Endothelial cell of umbilical vein (primary cell): ENCODE measurements around the gene FMNL2. TPM values are rescaled to one million over a fixed set of nuclear protein-coding genes. Genes with fewer than 3 reads are reported as not detected.

Experiments used
- BruUV-seq: library from RNA; stranded (reverse); fragments of 400-500 nt; replicated peaks from 2 replicates; lab custom pipeline; 2021; lab: Mats Ljungman, UMichigan
- CTCF ChIA-PET: fragments of 300-600, 350-600 bp; sonication (Branson Sonifier 250); formaldehyde crosslinking; loops from one replicate; lab custom pipeline; 2021; ENCODE audit warnings: antibody characterized with exemption, inconsistent platforms; lab: Charles Lee
- POLR2A ChIA-PET: fragments of 300-600, 350-600 bp; sonication (Branson Sonifier 250); formaldehyde crosslinking; loops from one replicate; lab custom pipeline; 2021; ENCODE audit warnings: antibody characterized with exemption, inconsistent platforms; lab: Charles Lee
- DNase-seq: peaks from one replicate; pipeline ENCODE4 v3.0.0-alpha.2; 2011; ENCODE audit warnings: low read depth, low spot score
- FAIRE-seq: peaks from 2 replicates; lab custom pipeline; 2011; peaks lifted over from hg19 to GRCh38; lab: Jason Lieb, UNC
- H2AFZ ChIP-seq: 2 replicates; pipeline ENCODE4 v1.6.0; 2012; ENCODE audit warnings: low read depth, low read length, control low read depth, inconsistent platforms
- H3K27ac ChIP-seq: 2 replicates; pipeline ENCODE4 v1.5.1; 2011; ENCODE audit warnings: low read depth, mild to moderate bottlenecking, control low read depth, low read length, moderate library complexity; ENCODE audit not compliant: insufficient read depth
- H3K27me3 ChIP-seq, 2 experiments: 2 replicates each; pipeline versions ENCODE4 v1.6.0 to v1.6.1; 2011; ENCODE audit warnings: low read length in 2 of 2, mixed read lengths in 1 of 2; ENCODE audit not compliant: control insufficient read depth in 2 of 2, insufficient read depth in 2 of 2
- H3K36me3 ChIP-seq, 2 experiments: 2 replicates in 1 of 2; 3 replicates in 1 of 2; pipeline ENCODE4 v1.5.1; 2011; ENCODE audit warnings: low read length in 2 of 2, mild to moderate bottlenecking in 1 of 2, moderate library complexity in 1 of 2; ENCODE audit not compliant: control insufficient read depth in 2 of 2, insufficient read depth in 2 of 2; ENCODE audit errors: extremely low read depth in 1 of 2
- H3K4me1 ChIP-seq: 3 replicates; pipeline ENCODE4 v1.5.1; 2011; ENCODE audit warnings: mild to moderate bottlenecking, low read length; ENCODE audit not compliant: control insufficient read depth, insufficient read depth; ENCODE audit errors: extremely low read depth
- H3K4me2 ChIP-seq: 2 replicates; pipeline ENCODE4 v1.6.1; 2011; ENCODE audit warnings: low read length, control low read depth, mixed read lengths; ENCODE audit not compliant: insufficient read depth
- H3K4me3 ChIP-seq, 3 experiments: fragments of 200-600 bp in 1 of 3; sonication (generic), shearing (Covaris generic) in 1 of 3; replicated peaks in 1 of 3; 2 replicates each; pipeline ENCODE4 v1.5.1; 2011 to 2016; ENCODE audit warnings: control low read depth in 3 of 3, low read length in 3 of 3, mild to moderate bottlenecking in 2 of 3, inconsistent platforms in 1 of 3, low read depth in 1 of 3, moderate library complexity in 1 of 3; ENCODE audit not compliant: insufficient read depth in 1 of 3
- H3K79me2 ChIP-seq: 2 replicates; pipeline ENCODE4 v1.6.0; 2012; ENCODE audit warnings: low read length, inconsistent platforms; ENCODE audit not compliant: control insufficient read depth, insufficient read depth
- H3K9ac ChIP-seq: replicated peaks from 2 replicates; pipeline ENCODE3; 2011; ENCODE audit warnings: low read length, control low read depth; ENCODE audit not compliant: insufficient read depth; ENCODE audit errors: extremely low read depth
- H3K9me1 ChIP-seq: replicated peaks from 3 replicates; pipeline ENCODE4 v1.6.0; 2011; ENCODE audit warnings: mild to moderate bottlenecking, low read length; ENCODE audit not compliant: control insufficient read depth, insufficient read depth; ENCODE audit errors: extremely low read depth
- H3K9me3 ChIP-seq: replicated peaks from 2 replicates; pipeline ENCODE4 v1.5.1; 2012; ENCODE audit warnings: low read length, inconsistent platforms; ENCODE audit not compliant: control insufficient read depth, insufficient read depth
- H4K20me1 ChIP-seq: replicated peaks from 2 replicates; pipeline ENCODE3; 2011; ENCODE audit warnings: mild to moderate bottlenecking, low read length; ENCODE audit not compliant: control insufficient read depth, insufficient read depth; ENCODE audit errors: extremely low read depth
- CTCF ChIP-seq, 2 donors: IDR thresholded peaks; 1 replicate in 1 of 2; 2 replicates in 1 of 2; pipeline ENCODE4 v1.5.1; 2011; ENCODE audit warnings: low read length in 2 of 2, mild to moderate bottlenecking in 2 of 2, moderate library complexity in 2 of 2, control low read depth in 1 of 2, inconsistent platforms in 1 of 2, low read depth in 1 of 2; ENCODE audit not compliant: insufficient read depth in 1 of 2; ENCODE audit errors: extremely low read depth in 1 of 2
- EZH2 ChIP-seq: IDR thresholded peaks from 2 replicates; pipeline ENCODE4 v1.6.1; 2012; ENCODE audit warnings: borderline replicate concordance, low read depth, mild to moderate bottlenecking, moderate library complexity, low read length, inconsistent platforms; ENCODE audit not compliant: severe bottlenecking
- FOS ChIP-seq: IDR thresholded peaks from 2 replicates; pipeline ENCODE4 v1.6.1; 2011; ENCODE audit warnings: mild to moderate bottlenecking, low read length, moderate library complexity, borderline replicate concordance; ENCODE audit not compliant: insufficient read depth
- GATA2 ChIP-seq: IDR thresholded peaks from 2 replicates; pipeline ENCODE4 v1.7.0; 2011; ENCODE audit warnings: low read depth, mild to moderate bottlenecking, moderate library complexity, mixed read lengths, low read length; ENCODE audit not compliant: insufficient read length, insufficient read depth
- JUN ChIP-seq: IDR thresholded peaks from 2 replicates; pipeline ENCODE4 v1.6.1; 2011; ENCODE audit warnings: borderline replicate concordance, low read depth; ENCODE audit not compliant: insufficient read length, insufficient read depth
- MAX ChIP-seq: IDR thresholded peaks from 2 replicates; pipeline ENCODE4 v1.6.1; 2011; ENCODE audit not compliant: insufficient read depth, insufficient read length
- MYC ChIP-seq: IDR thresholded peaks from one replicate; pipeline ENCODE4 v1.6.1; 2011; ENCODE audit warnings: mild to moderate bottlenecking, low read depth, low read length
- POLR2A ChIP-seq: IDR thresholded peaks from 2 replicates; pipeline ENCODE4 v1.6.1; 2012; ENCODE audit warnings: low read depth, mild to moderate bottlenecking, control low read depth, low read length
- POLR2AphosphoS5 ChIP-seq: IDR thresholded peaks from 2 replicates; pipeline ENCODE4 v1.6.1; 2012; ENCODE audit warnings: low read depth, mild to moderate bottlenecking, control low read depth, low read length, moderate library complexity; ENCODE audit not compliant: insufficient read depth
- dilution Hi-C: fragments of 300-500 bp; cut with MboI; formaldehyde crosslinking; loops from one replicate; pipeline ENCODE4 v1.15.0; 2019; ENCODE audit warnings: low sequenced_read_pairs; ENCODE audit not compliant: extremely low pct_ligation_motif_present
- intact Hi-C: fragments of 100-400 bp; cut with micrococcal nuclease; formaldehyde crosslinking; loops from one replicate; pipeline ENCODE4 v1.10.0; 2022
- polyA plus RNA-seq, 4 experiments: library from polyadenylated mRNA; depleted of rRNA in 3 of 4; stranded (reverse) in 3 of 4; unstranded in 1 of 4; fragments of >200 nt; gene quantifications; 2 replicates each; pipeline versions ENCODE4 v1.2.1 to v1.2.3, GENCODE V29; 2011 to 2012; ENCODE audit warnings: missing spikeins in 1 of 4
- total RNA-seq: library from RNA; stranded (reverse); gene quantifications from 2 replicates; pipeline ENCODE4 v1.2.3, GENCODE V29; 2021

The FMNL2 gene
- total and polyA plus RNA-seq, 2 donors (not counting 3 experiments of a cell fraction or from before 2014, with no cell fraction given), result 8.3 to 28.0 TPM

- DNase-seq, result no peak
- no TSS peak for BruUV-seq
- Histone ChIP-seq H3K4me2 (no peak overlapping the region), H3K4me3 (no peak overlapping the region), H3K9me1 (no peaks in the 10 kb centered on the region), H3K9ac (no peak overlapping the region), H3K9me3 (no peaks in the 10 kb centered on the region), H2AFZ (no peak overlapping the region), H3K27me3 (no peaks in the 10 kb centered on the region), H3K79me2 (peaks cover 15% of the 10 kb centered on the region), H3K36me3 (no peaks in the 10 kb centered on the region), H4K20me1 (peaks cover 2% of the 10 kb centered on the region), H3K27ac (no peak overlapping the region), H3K4me1 (peaks cover 17% of the 10 kb centered on the region)
- ChIA-PET CTCF (no interaction called here), POLR2A (no interaction called here)
- no peak for FAIRE-seq
- dilution Hi-C loops, result no loop called here
- TF ChIP-seq MYC, result no peak
- TF ChIP-seq JUN, result no peak
- no peak for TF ChIP-seq CTCF (IDR thresholded peaks at IDR 0.05; ENCODE audit: extremely low read depth in 1 of 2, insufficient read depth in 1 of 2, low read depth in 1 of 2, low read length in 2 of 2)
- TF ChIP-seq FOS, result no peak
- TF ChIP-seq MAX, result no peak
- no peak for TF ChIP-seq EZH2
- no peak for TF ChIP-seq POLR2A
- no peak for TF ChIP-seq GATA2
- no peak for TF ChIP-seq POLR2AphosphoS5
- intact Hi-C loops, result no loop called here
These were observed 107.0 kb downstream of the FMNL2 start for GRCh38 chr2:152441961-152442360.
